Measurements from ENCODE around the gene SLC7A14.

Gene SLC7A14

GRCh38 chr3:170496026-170496867 is 89.6 kb downstream of the SLC7A14 start:
- DNase-seq (no peak), ATAC-seq (replicated peaks) (no peak)
- Mint-ChIP-seq H3K4me1 (ENCODE audit: low read depth in 2 of 2) (no peaks in the 10 kb centered on the region), H3K9me3 (no peaks in the 10 kb centered on the region), H3K27me3 (peaks cover 0 to 21% of the 10 kb centered on the region in 2 donors), H3K27ac (no peak overlapping the region), H3K36me3 (ENCODE audit: insufficient read depth) (no peaks in the 10 kb centered on the region), H3K4me3 (no peak overlapping the region)

DNA sequence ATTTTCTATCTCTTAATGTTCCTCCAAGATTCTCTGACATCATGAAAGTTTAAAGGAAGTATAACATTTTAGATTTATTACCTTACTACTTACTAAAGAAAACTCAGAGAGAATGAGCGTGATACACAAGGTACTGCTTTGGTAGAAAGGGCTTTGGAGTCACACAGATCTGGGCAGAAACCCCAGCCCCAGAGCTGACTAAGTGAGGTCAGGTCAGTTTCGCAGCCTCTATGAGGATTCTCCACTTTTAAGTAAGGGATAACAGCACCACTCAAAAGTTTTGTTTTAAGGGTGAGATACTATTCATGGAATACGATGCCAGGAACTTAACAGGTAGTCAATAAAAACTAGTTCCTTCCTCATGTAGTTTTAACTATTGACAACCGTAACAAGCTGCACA is 91.1 kb downstream of the SLC7A14 start:
- no peak overlapping the region for H3K27ac Mint-ChIP-seq
- no peak for DNase-seq
- peaks cover 0 to 21% of the 10 kb centered on the region in 2 donors for H3K27me3 Mint-ChIP-seq
- no peaks in the 10 kb centered on the region for H3K9me3 Mint-ChIP-seq
- ATAC-seq (replicated peaks): no peak
- no peaks in the 10 kb centered on the region for H3K36me3 Mint-ChIP-seq (ENCODE audit: insufficient read depth)
- no peak overlapping the region for H3K4me3 Mint-ChIP-seq
- H3K4me1 Mint-ChIP-seq (ENCODE audit: low read depth in 2 of 2): no peaks in the 10 kb centered on the region

DNA sequence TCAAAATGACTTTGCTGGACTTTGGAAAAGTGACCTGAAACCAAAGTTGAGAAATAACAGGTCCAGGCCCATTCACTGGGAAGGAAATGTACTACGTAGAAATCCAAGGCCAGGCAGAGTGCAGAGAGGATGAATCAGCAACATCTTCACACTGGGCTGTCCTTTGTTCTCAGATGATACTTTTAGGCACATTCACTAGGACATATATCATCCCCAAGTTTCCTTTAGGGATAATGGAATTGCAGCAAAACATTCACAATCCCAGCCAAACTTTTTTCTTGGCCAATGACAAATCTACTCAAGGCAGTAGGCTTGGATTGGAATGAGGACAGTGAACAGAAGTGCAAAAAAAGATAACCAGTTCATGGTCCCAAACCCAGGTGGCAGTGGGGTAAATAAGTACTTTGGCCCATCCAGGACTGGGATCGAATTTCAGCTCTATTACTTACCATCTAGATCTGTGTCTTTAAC is 92.1 kb downstream of the SLC7A14 start:
- peaks cover 0 to 21% of the 10 kb centered on the region in 2 donors for H3K27me3 Mint-ChIP-seq
- no peaks in the 10 kb centered on the region for H3K36me3 Mint-ChIP-seq (ENCODE audit: insufficient read depth)
- H3K4me1 Mint-ChIP-seq (ENCODE audit: low read depth in 2 of 2): no peaks in the 10 kb centered on the region
- ATAC-seq (replicated peaks) (no peak), DNase-seq (no peak)
- H3K4me3 Mint-ChIP-seq: no peak overlapping the region
- no peaks in the 10 kb centered on the region for H3K9me3 Mint-ChIP-seq
- H3K27ac Mint-ChIP-seq: no peak overlapping the region

GRCh38 chr3:170491901-170492300 is 94.0 kb downstream of the SLC7A14 start:
- H3K27me3 Mint-ChIP-seq: peaks cover 5 to 13% of the 10 kb centered on the region in 2 donors
- no peaks in the 10 kb centered on the region for H3K4me1 Mint-ChIP-seq (ENCODE audit: low read depth in 2 of 2)
- H3K9me3 Mint-ChIP-seq: no peaks in the 10 kb centered on the region
- no peak overlapping the region for H3K4me3 Mint-ChIP-seq
- ATAC-seq (replicated peaks): no peak
- H3K36me3 Mint-ChIP-seq (ENCODE audit: insufficient read depth): no peaks in the 10 kb centered on the region
- DNase-seq: no peak
- no peak overlapping the region for H3K27ac Mint-ChIP-seq

DNA sequence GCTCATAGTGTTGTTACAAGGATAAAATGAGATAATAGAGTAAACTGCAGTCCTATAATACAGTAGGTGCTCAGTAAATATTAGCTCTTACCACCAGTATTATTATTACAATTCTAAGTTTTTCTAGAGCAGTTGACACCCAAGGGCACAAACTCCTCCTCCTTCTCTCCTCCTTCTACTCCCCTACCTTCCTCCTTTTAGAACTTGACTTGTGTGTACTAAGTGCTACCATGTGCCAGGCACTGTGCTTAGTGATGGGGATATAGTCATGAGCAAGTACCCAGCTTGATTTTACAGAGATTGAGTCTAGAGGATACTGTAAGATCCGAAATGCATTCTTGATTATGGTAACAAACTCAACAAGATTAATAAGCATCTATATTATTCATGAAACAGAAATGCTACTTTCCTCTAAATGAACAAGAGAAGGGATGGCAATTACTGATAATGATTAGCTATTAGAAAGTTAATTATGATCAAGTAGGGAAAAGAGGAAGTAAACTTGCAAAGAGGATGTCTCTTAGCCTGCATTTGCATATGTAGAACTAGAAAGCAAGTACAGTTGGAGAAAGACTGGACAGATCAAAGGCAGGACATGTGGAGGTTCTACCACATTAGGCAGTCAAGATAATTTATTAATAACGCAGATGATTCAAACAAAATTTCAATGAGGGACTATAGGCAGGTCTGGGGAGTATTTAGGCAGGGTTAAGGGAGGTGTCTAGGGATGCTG is 94.9 kb downstream of the SLC7A14 start:
- no peak for ATAC-seq (replicated peaks)
- H3K9me3 Mint-ChIP-seq: no peaks in the 10 kb centered on the region
- DNase-seq: no peak
- no peak overlapping the region for H3K27ac Mint-ChIP-seq
- no peak overlapping the region for H3K4me3 Mint-ChIP-seq
- H3K27me3 Mint-ChIP-seq: peaks cover 9 to 13% of the 10 kb centered on the region in 2 donors
- H3K4me1 Mint-ChIP-seq (ENCODE audit: low read depth in 2 of 2): no peaks in the 10 kb centered on the region
- no peaks in the 10 kb centered on the region for H3K36me3 Mint-ChIP-seq (ENCODE audit: insufficient read depth)

DNA sequence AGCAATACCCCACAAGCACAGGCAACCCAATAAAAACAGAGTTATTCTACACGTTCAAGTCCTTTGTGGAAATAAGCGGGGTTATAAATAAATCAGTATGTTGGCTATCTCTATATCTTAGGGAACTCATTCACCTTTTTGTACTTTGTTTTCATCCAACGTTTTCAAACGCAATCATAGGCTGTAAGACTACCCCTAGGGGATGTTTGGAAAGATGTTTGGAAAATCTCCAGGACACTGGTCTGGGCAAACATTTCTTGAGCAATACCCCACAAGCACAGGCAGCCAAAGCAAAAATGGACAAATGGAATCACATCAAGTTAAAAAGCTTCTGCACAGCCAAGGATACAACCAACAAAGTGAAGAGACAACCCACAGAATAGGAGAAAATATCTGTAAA is 97.1 kb downstream of the SLC7A14 start:
- Mint-ChIP-seq H3K9me3 (no peaks in the 10 kb centered on the region), H3K36me3 (ENCODE audit: insufficient read depth) (no peaks in the 10 kb centered on the region), H3K4me3 (no peak overlapping the region), H3K27ac (no peak overlapping the region), H3K27me3 (peaks cover 21 to 28% of the 10 kb centered on the region in 2 donors), H3K4me1 (ENCODE audit: low read depth in 2 of 2) (no peaks in the 10 kb centered on the region)
- ATAC-seq (replicated peaks) (no peak), DNase-seq (no peak)

DNA sequence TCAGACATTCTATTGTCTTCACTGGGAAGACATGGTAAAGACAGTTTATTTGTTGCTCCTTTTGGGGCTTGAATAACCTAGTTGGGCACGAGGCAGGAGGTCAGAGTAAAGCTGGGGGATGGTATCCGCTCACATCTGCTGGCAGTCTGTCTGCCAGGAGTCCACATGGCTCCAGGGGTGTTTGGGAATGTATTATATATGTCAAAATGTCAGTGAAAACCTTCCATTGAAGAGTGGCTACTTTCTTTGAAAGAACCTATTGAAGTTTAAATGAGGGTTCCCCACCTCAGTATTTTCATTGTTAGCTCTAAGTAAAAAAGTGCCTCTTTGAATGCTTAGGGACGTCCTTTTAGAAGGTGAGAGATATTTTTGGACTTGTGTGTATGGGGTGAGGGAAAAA is 98.8 kb downstream of the SLC7A14 start:
- no peaks in the 10 kb centered on the region for H3K36me3 Mint-ChIP-seq (ENCODE audit: insufficient read depth)
- peaks cover 21 to 43% of the 10 kb centered on the region in 2 donors for H3K27me3 Mint-ChIP-seq
- no peak for DNase-seq
- no peak for ATAC-seq (replicated peaks)
- H3K9me3 Mint-ChIP-seq: no peaks in the 10 kb centered on the region
- H3K4me1 Mint-ChIP-seq (ENCODE audit: low read depth in 2 of 2): no peaks in the 10 kb centered on the region
- no peak overlapping the region for H3K4me3 Mint-ChIP-seq
- H3K27ac Mint-ChIP-seq: no peak overlapping the region

DNA sequence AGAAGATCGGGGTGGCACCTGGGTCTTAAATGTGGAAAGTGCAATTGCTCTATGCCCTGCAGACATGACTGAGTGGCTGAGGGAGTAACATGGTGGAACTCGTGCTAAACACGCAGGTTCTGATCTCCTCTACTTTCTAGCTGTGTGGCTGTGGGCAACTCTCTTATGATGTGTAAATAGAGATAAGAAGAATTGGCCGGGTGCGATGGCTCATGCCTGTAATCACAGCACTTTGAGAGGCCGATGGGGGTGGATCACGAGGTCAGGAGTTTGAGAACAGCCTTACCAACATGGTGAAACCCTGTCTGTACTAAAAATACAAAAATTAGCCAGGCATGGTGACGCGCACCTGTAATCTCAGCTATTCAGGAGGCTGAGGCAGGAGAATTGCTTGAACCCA is 99.5 kb downstream of the SLC7A14 start:
- Mint-ChIP-seq H3K27ac (no peak overlapping the region), H3K9me3 (no peaks in the 10 kb centered on the region), H3K4me3 (no peak overlapping the region), H3K27me3 (peaks cover 21 to 43% of the 10 kb centered on the region in 2 donors), H3K36me3 (ENCODE audit: insufficient read depth) (no peaks in the 10 kb centered on the region), H3K4me1 (ENCODE audit: low read depth in 2 of 2) (no peaks in the 10 kb centered on the region)
- ATAC-seq (replicated peaks) (no peak), DNase-seq (no peak)

GRCh38 chr3:170485696-170486095 is 100.2 kb downstream of the SLC7A14 start:
- H3K36me3 Mint-ChIP-seq (ENCODE audit: insufficient read depth): no peaks in the 10 kb centered on the region
- ATAC-seq (replicated peaks): no peak
- H3K9me3 Mint-ChIP-seq: no peaks in the 10 kb centered on the region

GRCh38 chr3:170485294-170485693 is 100.6 kb downstream of the SLC7A14 start:
- Mint-ChIP-seq H3K36me3 (ENCODE audit: insufficient read depth) (no peaks in the 10 kb centered on the region), H3K4me1 (ENCODE audit: low read depth in 2 of 2) (no peaks in the 10 kb centered on the region), H3K4me3 (no peak overlapping the region), H3K27me3 (peaks cover 22 to 51% of the 10 kb centered on the region in 2 donors), H3K27ac (no peak overlapping the region), H3K9me3 (no peaks in the 10 kb centered on the region)
- ATAC-seq (replicated peaks): no peak
- no peak for DNase-seq

More at GRCh38 chr3:170485696-170486095, 100.2 kb downstream of the SLC7A14 start:
- Mint-ChIP-seq H3K4me1 (ENCODE audit: low read depth in 2 of 2) (no peaks in the 10 kb centered on the region), H3K27ac (no peak overlapping the region), H3K4me3 (no peak overlapping the region), H3K27me3 (peaks cover 21 to 47% of the 10 kb centered on the region in 2 donors)
- DNase-seq: no peak

DNA sequence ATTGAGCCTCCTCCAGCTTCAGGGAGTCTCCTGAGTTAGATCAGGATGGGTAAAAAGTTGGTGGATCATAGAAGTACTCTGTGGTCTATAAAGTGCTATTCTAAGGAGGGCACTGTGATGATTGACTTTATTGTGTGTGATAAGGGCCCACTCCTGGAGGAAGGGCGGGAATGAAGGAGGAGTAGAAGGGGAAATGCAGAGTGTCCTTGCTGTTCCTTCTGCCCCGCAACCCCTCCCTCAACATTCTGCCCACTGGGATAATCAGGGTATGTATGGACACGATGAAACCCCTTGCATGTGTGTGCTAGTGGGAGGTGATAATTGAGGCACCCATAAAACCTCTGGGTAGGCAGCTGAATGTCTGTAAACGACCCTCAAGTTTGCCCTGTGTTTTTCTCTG is 101.0 kb downstream of the SLC7A14 start:
- no peaks in the 10 kb centered on the region for H3K9me3 Mint-ChIP-seq
- H3K27ac Mint-ChIP-seq: no peak overlapping the region
- DNase-seq: no peak
- no peak for ATAC-seq (replicated peaks)
- no peaks in the 10 kb centered on the region for H3K36me3 Mint-ChIP-seq (ENCODE audit: insufficient read depth)
- H3K27me3 Mint-ChIP-seq: peaks cover 26 to 53% of the 10 kb centered on the region in 2 donors
- H3K4me3 Mint-ChIP-seq: no peak overlapping the region
- no peaks in the 10 kb centered on the region for H3K4me1 Mint-ChIP-seq (ENCODE audit: low read depth in 2 of 2)

- no peak overlapping the region for H3K27ac Mint-ChIP-seq
- H3K4me1 Mint-ChIP-seq (ENCODE audit: low read depth in 2 of 2): no peaks in the 10 kb centered on the region
- H3K27me3 Mint-ChIP-seq: peaks cover 26 to 63% of the 10 kb centered on the region in 2 donors
- ATAC-seq (replicated peaks): no peak
- H3K4me3 Mint-ChIP-seq: no peak overlapping the region
- no peaks in the 10 kb centered on the region for H3K36me3 Mint-ChIP-seq (ENCODE audit: insufficient read depth)
- DNase-seq: no peak
- no peaks in the 10 kb centered on the region for H3K9me3 Mint-ChIP-seq
Measured at GRCh38 chr3:170483485-170484262, 102.2 kb downstream of the SLC7A14 start.

- H3K9me3 Mint-ChIP-seq: no peaks in the 10 kb centered on the region
- peaks cover 22 to 63% of the 10 kb centered on the region in 2 donors for H3K27me3 Mint-ChIP-seq
- ATAC-seq (replicated peaks) (no peak), DNase-seq (no peak)
- H3K4me1 Mint-ChIP-seq (ENCODE audit: low read depth in 2 of 2): no peaks in the 10 kb centered on the region
- no peak overlapping the region for H3K4me3 Mint-ChIP-seq
- H3K36me3 Mint-ChIP-seq (ENCODE audit: insufficient read depth): no peaks in the 10 kb centered on the region
- no peak overlapping the region for H3K27ac Mint-ChIP-seq
Measured at GRCh38 chr3:170482199-170482598, 103.7 kb downstream of the SLC7A14 start.

Measured in effector memory CD8-positive, alpha-beta T cell (primary cell).